Liver (tissue), 3 donors: ENCODE measurements around the gene CYP8B1.

Experiments used
- FOXA1 ChIP-seq: IDR thresholded peaks from 2 replicates; pipeline ENCODE4 v1.6.1; 2016; ENCODE audit warnings: antibody characterized with exemption
- SP1 ChIP-seq: IDR thresholded peaks from 2 replicates; pipeline ENCODE4 v1.6.1; 2018; ENCODE audit warnings: antibody characterized with exemption, mild to moderate bottlenecking
- TF ChIP-seq, protein P1 (sequence below): IDR thresholded peaks from 2 replicates; pipeline ENCODE4 v1.6.1; 2016; ENCODE audit warnings: antibody characterized with exemption, mild to moderate bottlenecking
- TF ChIP-seq, protein P2 (sequence below): fragments of 150-350 bp; IDR thresholded peaks from 2 replicates; pipeline ENCODE4 v1.5.1; 2017; ENCODE audit warnings: improper control_type of control experiment, low read depth, low read length; ENCODE audit not compliant: missing input control
- TF ChIP-seq, protein P3 (sequence below): IDR thresholded peaks from 2 replicates; pipeline ENCODE4 v1.6.1; 2016; ENCODE audit warnings: antibody characterized with exemption
- donor health status: healthy.
- donor health status: healthy.

DNA sequence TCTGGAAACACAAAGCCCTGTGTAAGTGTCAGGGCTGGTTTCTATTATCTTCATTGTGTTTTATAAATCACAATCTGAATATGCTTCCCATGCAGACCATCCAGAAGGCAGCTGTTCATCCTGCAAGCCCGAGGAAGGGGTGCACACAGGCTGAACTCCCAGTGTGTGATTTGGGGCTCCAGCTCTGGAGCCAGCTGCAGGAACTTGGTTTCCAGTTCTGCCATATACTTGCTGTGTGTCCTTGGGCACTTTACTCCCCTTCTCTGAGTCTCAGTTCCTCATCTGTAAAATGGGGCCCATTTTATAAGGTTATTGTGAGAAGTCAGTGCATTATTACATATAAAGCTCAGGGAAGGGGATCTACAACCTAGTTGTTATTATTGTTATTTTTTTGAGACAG, 22.6 kb downstream of the CYP8B1 start:
- TF ChIP-seq FOXA1: no peak
- TF ChIP-seq, protein P1, sequence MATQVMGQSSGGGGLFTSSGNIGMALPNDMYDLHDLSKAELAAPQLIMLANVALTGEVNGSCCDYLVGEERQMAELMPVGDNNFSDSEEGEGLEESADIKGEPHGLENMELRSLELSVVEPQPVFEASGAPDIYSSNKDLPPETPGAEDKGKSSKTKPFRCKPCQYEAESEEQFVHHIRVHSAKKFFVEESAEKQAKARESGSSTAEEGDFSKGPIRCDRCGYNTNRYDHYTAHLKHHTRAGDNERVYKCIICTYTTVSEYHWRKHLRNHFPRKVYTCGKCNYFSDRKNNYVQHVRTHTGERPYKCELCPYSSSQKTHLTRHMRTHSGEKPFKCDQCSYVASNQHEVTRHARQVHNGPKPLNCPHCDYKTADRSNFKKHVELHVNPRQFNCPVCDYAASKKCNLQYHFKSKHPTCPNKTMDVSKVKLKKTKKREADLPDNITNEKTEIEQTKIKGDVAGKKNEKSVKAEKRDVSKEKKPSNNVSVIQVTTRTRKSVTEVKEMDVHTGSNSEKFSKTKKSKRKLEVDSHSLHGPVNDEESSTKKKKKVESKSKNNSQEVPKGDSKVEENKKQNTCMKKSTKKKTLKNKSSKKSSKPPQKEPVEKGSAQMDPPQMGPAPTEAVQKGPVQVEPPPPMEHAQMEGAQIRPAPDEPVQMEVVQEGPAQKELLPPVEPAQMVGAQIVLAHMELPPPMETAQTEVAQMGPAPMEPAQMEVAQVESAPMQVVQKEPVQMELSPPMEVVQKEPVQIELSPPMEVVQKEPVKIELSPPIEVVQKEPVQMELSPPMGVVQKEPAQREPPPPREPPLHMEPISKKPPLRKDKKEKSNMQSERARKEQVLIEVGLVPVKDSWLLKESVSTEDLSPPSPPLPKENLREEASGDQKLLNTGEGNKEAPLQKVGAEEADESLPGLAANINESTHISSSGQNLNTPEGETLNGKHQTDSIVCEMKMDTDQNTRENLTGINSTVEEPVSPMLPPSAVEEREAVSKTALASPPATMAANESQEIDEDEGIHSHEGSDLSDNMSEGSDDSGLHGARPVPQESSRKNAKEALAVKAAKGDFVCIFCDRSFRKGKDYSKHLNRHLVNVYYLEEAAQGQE: no peak
- no peak for TF ChIP-seq SP1
- TF ChIP-seq, protein P2, sequence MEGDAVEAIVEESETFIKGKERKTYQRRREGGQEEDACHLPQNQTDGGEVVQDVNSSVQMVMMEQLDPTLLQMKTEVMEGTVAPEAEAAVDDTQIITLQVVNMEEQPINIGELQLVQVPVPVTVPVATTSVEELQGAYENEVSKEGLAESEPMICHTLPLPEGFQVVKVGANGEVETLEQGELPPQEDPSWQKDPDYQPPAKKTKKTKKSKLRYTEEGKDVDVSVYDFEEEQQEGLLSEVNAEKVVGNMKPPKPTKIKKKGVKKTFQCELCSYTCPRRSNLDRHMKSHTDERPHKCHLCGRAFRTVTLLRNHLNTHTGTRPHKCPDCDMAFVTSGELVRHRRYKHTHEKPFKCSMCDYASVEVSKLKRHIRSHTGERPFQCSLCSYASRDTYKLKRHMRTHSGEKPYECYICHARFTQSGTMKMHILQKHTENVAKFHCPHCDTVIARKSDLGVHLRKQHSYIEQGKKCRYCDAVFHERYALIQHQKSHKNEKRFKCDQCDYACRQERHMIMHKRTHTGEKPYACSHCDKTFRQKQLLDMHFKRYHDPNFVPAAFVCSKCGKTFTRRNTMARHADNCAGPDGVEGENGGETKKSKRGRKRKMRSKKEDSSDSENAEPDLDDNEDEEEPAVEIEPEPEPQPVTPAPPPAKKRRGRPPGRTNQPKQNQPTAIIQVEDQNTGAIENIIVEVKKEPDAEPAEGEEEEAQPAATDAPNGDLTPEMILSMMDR: no peak
- TF ChIP-seq, protein P3, sequence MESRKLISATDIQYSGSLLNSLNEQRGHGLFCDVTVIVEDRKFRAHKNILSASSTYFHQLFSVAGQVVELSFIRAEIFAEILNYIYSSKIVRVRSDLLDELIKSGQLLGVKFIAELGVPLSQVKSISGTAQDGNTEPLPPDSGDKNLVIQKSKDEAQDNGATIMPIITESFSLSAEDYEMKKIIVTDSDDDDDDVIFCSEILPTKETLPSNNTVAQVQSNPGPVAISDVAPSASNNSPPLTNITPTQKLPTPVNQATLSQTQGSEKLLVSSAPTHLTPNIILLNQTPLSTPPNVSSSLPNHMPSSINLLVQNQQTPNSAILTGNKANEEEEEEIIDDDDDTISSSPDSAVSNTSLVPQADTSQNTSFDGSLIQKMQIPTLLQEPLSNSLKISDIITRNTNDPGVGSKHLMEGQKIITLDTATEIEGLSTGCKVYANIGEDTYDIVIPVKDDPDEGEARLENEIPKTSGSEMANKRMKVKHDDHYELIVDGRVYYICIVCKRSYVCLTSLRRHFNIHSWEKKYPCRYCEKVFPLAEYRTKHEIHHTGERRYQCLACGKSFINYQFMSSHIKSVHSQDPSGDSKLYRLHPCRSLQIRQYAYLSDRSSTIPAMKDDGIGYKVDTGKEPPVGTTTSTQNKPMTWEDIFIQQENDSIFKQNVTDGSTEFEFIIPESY: no peak
